ENCODE data around the gene SLC12A6.
"Not testable (repeated sequence)": the region's sequence is repeated elsewhere in the genome, so short reads cannot be mapped to it uniquely, and the experiment has no call there.

SLC12A6 gene

DNA sequence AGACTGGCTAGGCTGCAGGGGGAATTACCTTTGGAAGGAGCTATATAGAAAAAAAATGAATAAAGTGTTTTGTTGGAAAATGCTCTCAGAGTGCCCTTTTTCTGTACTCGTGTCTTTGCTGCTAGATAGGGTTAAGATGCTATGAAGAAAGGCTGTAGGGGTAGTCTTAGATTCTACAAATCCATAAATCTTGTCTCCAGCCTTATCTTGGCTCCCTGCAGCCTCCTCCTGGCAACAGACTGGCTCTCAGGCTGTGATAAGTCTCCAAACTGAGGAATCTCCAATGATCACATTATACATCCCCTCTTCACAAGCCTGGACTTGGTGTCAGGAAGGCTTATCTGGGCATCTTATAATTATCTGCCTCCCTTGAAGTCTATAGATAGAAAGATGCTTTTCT is 20.1 kb upstream of the SLC12A6 start:
- no peak for DNase-seq (ENCODE audit: low read depth in 2 of 2)

DNA sequence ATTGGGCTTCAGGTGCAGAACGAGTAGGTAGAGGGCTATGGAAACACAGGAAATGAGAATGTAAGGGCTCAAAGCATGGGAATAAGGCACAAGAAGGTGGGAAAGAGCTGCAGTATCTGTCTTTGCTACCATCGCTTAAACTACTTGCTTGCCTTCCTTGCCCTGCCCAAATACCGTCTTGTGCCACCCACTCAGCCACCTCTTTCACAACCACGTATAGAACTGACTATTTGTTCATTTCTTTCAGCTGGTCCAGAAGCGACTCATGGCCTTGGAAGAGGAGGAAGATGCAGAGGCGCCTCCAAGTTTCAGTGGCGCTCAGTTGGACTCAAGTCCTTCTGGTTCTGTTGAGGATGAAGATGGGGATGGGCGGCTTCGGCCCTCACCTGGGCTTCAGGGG is 17.7 kb upstream of the SLC12A6 start:
- no peak for DNase-seq (ENCODE audit: low read depth in 2 of 2)

DNA sequence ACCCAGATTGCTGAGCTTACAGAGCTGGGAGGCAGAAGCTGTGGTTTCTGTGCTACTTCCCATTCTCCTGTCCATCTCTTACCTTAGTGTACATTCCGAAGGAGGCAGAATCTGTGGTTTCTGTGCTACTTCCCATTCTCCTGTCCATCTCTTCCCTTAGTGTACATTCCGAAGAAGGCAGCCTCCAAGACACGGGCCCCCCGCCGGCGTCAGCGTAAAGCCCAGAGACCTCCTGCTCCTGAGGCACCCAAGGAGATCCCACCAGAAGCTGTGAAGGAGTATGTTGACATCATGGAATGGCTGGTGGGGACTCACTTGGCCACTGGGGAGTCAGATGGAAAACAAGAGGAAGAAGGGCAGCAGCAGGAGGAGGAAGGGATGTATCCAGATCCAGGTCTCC is 16.7 kb upstream of the SLC12A6 start:
- DNase-seq (ENCODE audit: low read depth in 2 of 2), result no peak

DNA sequence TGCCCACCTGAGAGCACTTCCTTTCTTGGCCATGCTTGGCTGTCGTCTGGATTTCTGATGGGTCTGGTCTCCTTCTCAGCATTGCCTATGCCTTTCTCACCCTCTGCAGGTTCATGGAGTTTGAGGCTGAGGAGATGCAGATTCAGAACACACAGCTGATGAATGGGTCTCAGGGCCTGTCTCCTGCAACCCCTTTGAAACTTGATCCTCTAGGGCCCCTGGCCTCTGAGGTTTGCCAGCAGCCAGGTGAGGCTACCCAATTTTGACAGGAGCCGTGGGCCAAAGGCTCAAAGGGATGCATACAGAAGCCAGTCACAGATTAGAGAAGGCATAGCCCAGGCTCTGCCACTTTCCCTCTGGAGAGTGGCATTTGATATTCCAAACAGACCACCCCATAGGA is 16.0 kb upstream of the SLC12A6 start:
- DNase-seq (ENCODE audit: low read depth in 2 of 2), result no peak

DNA sequence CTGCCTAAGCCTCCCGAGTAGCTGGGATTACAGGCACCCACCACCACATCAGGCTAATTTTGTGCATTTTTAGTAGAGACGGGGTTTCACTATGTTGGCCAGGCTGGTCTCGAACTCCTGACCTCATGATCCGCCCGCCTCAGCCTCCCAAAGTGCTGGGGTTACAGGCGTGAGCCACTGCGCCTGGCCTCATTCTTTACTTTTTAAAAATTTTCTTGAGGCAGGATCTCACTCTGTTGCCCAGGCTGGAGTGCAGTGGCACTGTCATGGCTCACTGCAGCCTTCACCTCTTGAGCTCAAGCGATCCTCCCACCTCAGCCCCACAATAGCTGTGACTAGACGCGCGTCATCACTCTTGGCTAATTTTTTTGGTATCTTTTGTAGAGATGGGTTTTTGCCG is 15.4 kb upstream of the SLC12A6 start:
- not testable (repeated sequence) for DNase-seq (ENCODE audit: low read depth in 2 of 2)

DNA sequence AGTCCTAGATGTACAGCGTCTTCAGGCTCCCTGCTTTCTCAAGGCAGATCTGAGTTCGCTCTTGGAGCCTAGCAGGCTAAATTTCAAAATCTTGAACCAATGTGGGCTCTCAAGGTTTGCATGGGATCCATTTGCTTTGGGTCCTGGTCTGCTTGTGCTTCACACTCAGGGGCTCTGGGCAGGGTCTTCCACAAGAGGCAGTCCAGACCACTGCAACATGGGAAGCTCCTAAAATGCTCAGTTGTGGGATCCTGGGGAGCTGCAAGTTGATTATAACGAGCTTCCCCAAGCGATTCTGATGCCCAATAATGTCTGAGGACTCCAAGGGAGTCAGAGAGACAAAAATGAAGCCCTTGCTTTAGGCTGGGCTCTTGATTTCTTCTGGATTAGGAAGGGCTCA is 12.2 kb upstream of the SLC12A6 start:
- no peak for DNase-seq (ENCODE audit: low read depth in 2 of 2)

DNA sequence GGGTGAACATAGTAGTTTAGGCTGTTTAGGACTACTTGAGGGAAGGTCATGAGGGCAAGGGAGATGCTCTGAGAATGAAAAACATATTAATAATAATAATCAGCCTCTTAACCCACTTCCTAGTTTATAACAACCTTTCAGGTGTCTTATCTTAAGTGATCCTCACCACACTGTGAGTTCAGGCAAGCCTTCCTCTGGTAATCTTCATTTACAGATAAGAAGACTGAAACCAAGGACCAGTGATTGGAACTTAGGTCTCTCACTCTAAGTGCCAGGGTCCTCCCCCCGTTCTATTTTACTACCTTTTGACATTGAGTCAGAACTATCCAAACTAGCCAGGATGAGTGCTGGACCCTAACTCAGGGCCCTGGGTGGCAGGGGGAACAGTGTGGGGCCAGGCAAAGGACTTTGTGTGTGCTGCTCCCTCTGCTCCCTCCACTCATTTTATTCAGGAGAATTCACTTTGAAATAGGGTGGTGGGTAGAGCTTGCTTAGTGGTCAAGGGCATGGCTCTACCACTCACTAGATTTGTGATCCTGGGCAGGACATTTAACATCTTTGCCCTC is 11.2 kb upstream of the SLC12A6 start:
- no peak for DNase-seq (ENCODE audit: low read depth in 2 of 2)

DNA sequence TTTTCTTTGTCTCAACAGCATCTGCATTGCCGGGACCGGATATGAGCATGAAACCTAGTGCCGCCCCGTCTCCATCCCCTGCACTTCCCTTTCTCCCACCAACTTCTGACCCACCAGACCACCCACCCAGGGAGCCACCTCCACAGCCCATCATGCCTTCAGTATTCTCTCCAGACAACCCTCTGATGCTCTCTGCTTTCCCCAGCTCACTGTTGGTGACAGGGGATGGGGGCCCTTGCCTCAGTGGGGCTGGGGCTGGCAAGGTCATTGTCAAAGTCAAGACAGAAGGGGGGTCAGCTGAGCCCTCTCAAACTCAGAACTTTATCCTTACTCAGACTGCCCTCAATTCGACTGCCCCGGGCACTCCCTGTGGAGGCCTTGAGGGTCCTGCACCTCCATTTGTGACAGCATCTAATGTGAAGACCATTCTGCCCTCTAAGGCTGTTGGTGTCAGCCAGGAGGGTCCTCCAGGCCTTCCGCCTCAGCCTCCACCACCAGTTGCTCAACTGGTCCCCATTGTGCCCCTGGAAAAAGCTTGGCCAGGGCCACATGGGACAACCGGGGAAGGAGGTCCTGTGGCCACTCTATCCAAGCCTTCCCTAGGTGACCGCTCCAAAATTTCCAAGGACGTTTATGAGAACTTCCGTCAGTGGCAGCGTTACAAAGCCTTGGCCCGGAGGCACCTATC is 10.5 kb upstream of the SLC12A6 start:
- DNase-seq (ENCODE audit: low read depth in 2 of 2), result no peak

DNA sequence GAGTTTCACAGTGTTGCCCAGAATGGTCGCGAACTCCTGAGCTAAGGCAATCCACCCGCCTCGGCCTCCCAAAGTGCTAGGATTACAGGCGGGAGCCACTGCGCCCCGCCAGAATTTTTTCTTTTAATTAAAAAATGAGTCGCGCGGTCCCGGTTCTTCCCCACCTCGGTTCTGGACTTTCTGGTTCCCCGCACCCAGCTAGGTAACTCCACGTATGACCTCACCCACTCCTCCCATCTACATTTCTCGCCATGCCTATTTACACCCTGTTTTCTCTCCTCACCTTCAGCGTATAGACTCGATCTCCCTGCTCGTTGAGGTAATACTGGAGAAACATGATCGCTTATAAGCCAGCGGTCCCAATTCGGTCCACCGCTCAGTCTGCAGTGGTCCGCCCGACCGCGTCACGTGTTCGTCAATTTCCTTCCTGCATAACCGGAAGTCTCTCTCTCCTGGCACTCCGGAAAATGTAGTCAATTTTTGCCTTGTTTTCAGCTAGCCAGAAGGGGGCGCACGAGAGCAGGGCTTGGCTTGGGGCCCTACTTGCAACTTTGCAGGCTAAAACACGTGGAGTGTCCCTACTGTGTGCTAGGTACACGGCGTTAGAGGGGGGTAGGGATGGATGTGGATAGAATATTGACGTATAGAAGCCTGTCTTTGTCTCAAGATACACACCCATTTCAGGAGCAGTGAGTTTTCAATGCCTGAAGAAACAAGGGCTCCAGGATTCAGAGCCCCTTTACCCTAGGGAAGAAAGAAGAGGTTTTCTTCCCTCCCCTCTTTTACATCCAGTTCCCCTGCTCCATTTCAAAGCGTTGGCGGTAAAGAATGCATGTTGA is 5.4 kb upstream of the SLC12A6 start, which contains the start of the genes NOP10 and NUTM1:
Gene NOP10 (minus strand): TSS at position 400 of the 839 bp plus-strand sequence. CDS start 63 bp downstream, at position 337.
Gene NUTM1 (plus strand): TSS at position 579 of the 839 bp plus-strand sequence. CDS start 382 bp downstream, outside the sequence.
- peak; percentile 75 for DNase-seq (ENCODE audit: low read depth in 2 of 2)

DNA sequence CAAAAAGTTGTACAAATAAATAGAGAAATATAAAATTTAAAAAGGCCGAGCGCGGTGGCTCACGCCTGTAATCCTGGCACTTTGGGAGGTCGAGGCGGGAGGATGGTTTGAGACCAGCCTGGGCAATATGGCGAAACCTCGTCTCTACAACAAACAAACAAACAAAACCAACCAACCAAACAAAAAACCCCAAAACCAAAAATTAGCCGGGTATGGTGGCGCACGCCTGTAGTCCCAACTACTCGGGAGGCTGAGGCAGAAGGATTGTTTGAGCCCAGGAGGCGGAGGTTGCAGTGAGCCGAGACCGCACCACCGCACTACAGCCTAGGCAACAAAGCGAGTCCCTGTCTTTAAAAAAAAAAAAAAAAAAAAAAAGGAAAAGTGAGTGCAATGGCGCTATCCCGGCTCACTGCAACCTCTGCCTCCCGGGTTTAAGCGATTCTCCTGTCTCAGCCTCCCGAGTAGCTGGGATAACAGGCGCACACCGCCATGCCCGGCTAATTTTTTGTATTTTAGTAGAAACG is 4.7 kb upstream of the SLC12A6 start:
- not testable (repeated sequence) for DNase-seq (ENCODE audit: low read depth in 2 of 2)

DNA sequence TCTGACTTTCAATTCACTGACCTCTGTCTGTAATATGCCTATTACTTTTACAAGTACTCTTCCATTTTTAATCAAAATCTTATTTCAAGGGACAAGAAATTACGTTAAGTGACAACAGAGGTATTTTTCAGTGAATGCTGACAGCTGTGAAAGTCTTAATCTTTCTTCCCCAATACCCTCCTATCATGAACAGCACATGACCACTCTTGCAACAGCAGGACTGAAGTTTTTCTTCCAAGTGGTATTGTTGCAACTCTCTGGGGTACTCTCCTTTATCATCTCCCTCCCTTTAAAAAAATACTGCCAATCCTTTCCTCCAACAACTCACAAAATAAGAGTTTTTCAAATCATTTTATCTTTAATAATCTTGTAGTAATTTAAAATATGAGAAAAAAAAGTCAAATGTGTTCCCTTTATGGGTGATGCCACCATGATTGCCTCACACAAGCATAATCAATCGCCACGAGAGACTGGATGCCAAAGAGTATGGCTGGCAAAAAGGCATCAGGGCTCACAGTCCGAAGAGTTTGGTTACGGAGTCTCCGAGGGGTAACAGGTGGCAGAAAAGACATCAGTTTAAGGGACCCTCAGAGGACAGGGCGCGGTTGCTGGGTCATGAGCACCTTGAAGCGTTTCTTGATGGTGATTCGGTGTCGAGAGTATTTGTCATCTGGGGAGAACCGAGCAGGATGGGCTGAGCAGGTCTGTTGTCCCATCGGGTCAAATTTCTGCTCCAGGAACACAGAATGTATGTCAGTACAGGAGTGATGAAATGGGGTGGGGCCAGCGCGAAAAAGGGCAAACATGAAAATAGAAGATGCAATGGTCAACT is 4.0 kb upstream of the SLC12A6 start:
- DNase-seq (ENCODE audit: low read depth in 2 of 2), result no peak

DNA sequence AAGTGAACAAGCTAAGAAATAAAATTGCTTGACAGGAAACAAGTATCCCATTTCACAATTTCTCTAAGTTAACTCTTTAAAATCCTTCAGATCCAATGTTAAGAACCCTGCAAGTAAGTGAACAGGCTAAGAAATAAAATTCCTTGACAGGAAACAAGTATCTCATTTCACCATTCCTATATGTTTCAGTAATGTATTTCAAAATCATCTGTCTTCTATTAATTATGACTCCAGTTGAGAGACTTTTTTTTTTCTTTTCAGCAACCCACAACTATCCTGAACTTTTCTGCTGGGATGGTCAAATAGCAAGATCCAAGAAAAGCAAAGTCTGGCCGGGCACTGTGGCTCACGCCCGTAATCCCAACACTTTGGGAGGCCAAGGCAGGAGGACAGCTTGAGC is 2.4 kb upstream of the SLC12A6 start:
- DNase-seq (ENCODE audit: low read depth in 2 of 2), result peak; percentile 44 to 50

DNA sequence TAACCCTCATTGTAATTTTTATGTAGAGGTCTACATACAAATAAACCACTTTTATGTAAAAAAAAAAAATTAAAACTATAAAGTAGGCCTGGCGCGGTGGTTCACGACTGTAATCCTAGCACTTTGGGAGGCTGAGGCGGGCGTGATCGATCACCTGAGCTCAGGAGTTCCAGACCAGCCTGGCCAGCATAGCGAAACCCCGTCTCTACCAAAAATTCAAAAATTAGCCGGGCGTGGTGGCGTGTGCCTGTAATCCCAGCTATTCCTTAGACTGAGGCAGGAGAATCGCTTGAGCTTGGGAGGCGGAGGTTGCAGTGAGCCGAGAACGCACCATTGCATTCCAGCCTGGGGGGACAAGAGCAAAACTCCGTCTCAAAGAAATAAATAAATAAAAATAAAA is 766 bp upstream of the SLC12A6 start:
- no peak for DNase-seq (ENCODE audit: low read depth in 2 of 2)

DNA sequence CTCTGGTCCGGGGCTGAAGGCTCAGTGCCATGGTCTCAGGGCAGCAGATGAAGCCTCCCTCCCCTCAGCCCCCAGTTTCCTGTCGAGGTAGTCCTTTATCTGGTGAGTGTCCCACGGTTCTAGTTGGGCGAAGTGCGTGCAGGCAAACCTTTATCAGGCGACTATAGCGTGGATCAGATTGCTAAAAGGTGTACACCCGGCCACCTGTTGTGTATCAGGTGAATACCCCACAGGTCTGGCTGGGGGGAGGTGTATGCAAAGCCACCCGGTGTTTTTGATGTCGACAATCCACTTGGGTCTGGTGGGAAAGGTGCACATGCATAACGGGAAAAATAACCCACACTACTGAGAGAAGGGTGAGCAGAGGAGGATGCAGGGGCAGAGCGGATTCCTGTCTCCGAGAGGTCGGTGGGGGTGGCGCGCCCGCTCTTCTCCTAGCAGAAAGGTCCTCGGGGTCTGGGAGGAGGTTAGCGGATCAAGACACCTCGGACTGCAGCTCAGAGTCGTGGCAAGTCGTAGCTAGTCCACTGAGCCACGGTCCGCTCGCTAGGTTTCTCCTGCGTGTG is 507 bp downstream of the SLC12A6 start:
- no peak for DNase-seq (ENCODE audit: low read depth in 2 of 2)

DNA sequence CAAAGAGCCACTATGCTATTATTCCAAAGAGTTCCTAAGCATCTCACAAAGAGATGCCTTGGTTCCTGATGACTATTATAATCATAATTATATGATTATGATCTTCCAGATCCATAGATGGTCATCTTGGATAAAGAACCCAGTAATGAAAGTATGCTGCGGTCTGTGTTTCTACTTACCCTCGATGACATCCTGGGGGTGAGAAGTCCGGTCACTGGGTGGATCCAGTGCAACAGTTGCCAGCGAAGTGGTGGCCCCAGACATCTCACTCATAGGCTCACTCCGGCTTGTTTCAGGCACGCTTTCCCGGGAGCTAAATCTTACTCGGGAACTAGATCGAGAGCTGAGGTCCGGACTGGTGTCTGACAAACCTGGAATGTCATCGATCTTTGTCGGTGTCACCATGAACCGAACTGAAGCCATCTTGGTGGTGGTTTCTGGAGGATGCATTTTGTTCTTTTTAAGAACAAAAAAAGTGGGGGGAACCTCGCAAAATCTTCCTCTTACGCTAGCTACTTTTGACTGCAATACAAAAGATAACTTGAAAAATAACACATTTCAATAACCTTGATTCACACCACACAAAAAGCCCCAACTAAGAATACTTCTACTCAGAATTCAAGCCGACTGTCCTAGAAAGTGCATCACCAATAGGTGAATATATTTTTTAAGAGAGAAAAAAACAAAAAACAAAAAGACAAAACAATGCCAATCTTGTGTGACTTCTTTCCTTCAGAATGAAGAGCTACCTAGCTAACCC is 1.2 kb downstream of the SLC12A6 start:
- DNase-seq (ENCODE audit: low read depth in 2 of 2), result no peak

DNA sequence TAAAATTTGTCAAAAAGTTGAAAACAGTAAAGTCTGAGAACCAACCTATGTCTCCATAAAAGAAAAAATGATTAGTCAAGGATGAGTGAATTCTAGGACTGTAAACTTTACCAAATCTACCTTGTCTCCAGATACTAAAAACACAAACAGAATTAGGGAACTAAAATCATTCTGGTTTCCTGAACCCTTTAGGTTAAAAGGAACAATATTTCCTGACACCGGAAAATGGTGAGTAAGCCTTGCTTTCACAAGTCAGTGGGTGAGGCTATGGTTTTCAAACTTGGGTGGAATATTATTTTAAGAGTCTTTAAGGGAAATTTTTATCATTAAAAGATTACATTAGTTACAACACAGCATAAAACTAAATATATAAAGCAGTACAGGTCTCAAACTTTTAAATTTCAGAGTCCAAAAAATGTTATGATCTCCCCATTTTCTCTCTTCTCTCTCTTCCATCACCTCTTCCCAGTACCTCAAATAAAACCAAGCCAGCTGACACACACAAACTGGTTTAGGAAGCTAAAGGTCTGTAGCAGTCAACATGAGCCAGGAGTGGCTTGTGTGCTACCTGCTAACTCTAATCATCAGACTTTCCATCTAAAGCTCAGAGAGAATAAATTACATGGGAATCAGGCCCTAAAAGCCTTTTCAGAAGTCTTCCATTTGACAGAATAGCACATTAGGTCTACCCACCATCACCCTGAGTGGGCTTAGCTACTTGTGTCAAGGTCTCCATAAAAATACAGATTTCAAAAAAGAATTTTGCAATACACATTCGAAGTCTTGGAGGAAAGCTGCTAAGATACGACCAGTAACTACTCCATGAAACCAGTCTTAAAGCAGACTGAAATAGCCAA is 2.2 kb downstream of the SLC12A6 start:
- no peak for DNase-seq (ENCODE audit: low read depth in 2 of 2)

DNA sequence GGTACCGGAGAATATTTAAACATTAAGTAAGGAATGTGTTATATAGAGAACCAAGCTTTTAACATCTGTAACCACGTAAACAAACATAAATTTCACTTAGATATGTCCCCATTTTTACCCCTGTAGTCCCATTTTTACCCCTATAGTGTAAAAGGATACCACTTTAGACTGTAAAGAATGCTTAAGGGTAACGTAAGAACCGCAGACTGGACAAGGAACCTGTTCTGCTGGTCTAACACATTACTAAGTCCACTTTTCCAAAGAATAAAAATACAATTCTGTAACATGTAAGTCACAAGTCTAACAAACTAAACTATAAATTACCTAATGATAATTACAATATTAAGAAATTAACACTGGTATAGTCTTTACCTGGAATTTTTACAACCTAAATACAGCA is 2.9 kb downstream of the SLC12A6 start:
- DNase-seq (ENCODE audit: low read depth in 2 of 2), result no peak

DNA sequence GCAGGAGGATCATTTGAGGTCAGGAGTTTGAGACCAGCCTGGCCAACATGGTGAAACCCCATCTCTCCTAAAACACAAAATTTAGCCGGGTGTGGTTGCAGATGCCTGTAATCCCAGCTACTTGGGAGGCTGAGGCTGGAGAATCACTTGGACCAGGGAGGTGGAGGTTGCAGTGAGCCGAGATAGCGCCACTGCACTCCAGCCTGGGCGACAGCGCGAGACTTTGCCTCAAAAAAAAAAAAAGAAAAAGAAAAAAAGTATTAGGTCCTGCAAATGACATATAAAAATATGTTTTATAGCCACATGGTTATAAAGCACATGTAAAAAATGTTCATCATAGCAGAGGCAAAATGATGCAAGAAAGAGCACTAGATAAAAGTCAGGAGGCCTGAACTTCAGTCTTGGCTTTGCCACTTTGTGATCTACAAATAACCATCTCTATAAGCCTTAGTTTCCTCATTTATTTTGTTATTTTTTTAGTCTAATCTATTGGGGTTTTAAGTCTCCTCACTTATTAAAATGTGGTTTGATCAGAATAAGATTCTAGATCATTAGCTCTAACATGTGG is 4.9 kb downstream of the SLC12A6 start:
- no peak for DNase-seq (ENCODE audit: low read depth in 2 of 2)

DNA sequence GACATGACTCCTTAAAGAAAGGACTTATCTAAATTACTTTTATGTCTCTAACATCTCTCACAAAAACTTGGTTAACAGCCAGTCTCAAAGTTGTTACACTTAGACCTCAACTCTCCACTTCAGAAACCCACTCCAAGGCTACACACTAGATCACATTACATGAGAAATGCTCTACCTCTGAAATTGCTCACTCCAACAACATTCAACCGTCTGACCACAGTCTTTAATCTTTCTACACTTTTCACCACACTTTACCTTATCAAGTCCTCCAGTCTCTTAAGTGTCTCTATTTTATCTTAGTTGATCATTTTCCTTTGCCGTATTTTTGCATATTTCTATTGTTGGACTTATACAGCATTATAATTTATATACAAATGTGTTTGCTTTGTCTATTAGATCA is 5.8 kb downstream of the SLC12A6 start:
- DNase-seq (ENCODE audit: low read depth in 2 of 2), result no peak
